Activated naive CD4-positive, alpha-beta T cell treated with anti-CD3 and anti-CD28 coated beads, Interleukin-2, amount 10 ng/mL, durations not matched to agents 7 days and 5 days (primary cell): Measurements from ENCODE around the gene CNST.
"Not testable (repeated sequence)": the region's sequence is repeated elsewhere in the genome, so short reads cannot be mapped to it uniquely, and the experiment has no call there.

ENCODE experiments used
- CTCF ChIA-PET: fragments of 350-600 bp; sonication (Branson Sonifier 250); formaldehyde crosslinking; loops from one replicate; lab custom pipeline; 2021; ENCODE audit warnings: antibody characterized with exemption; lab: Charles Lee
- DNase-seq: peaks from one replicate; pipeline ENCODE4 v3.0.0-alpha.2; 2020
- H3K27ac Mint-ChIP-seq: one replicate; pipeline ENCODE4 v1.8.0; 2021; ENCODE audit warnings: mild to moderate bottlenecking, moderate library complexity, mixed read lengths
- H3K27me3 Mint-ChIP-seq: one replicate; pipeline ENCODE4 v1.8.0; 2021; ENCODE audit warnings: mild to moderate bottlenecking, mixed read lengths
- H3K36me3 Mint-ChIP-seq: one replicate; pipeline ENCODE4 v1.8.0; 2021; ENCODE audit warnings: mixed read lengths
- H3K4me1 Mint-ChIP-seq: one replicate; pipeline ENCODE4 v1.8.0; 2021; ENCODE audit warnings: mixed read lengths
- H3K4me3 Mint-ChIP-seq: one replicate; pipeline ENCODE4 v1.8.0; 2021; ENCODE audit warnings: mild to moderate bottlenecking, moderate library complexity, mixed read lengths
- H3K9me3 Mint-ChIP-seq: one replicate; pipeline ENCODE4 v1.8.0; 2021; ENCODE audit warnings: mixed read lengths

Gene CNST

DNA sequence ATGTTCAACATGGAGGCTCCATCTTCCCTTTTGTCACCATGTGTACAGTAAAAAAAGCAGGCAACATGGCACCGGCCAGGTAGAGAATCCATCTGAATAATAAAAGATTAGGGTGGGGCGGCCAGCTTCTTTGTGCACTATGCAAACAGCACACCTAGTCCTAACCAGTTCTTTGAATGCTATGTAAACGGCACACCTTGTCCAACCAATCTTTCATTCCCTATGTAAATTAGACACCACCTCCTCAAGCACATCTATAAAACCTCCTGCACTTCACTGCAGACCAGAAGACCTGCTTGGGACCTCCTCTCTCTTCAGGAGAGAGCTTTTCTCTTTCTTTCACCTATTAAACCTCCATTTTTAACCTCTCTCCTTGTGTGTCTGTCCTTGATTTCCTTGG, 28.4 kb upstream of the CNST start:
- peaks cover 7% of the 10 kb centered on the region for H3K27me3 Mint-ChIP-seq
- no peaks in the 10 kb centered on the region for H3K4me1 Mint-ChIP-seq
- H3K4me3 Mint-ChIP-seq, result no peak overlapping the region
- H3K9me3 Mint-ChIP-seq, result no peaks in the 10 kb centered on the region
- DNase-seq, result no peak
- H3K27ac Mint-ChIP-seq, result no peak overlapping the region
- H3K36me3 Mint-ChIP-seq, result peaks cover 10% of the 10 kb centered on the region
- CTCF ChIA-PET, result no interaction called here

DNA sequence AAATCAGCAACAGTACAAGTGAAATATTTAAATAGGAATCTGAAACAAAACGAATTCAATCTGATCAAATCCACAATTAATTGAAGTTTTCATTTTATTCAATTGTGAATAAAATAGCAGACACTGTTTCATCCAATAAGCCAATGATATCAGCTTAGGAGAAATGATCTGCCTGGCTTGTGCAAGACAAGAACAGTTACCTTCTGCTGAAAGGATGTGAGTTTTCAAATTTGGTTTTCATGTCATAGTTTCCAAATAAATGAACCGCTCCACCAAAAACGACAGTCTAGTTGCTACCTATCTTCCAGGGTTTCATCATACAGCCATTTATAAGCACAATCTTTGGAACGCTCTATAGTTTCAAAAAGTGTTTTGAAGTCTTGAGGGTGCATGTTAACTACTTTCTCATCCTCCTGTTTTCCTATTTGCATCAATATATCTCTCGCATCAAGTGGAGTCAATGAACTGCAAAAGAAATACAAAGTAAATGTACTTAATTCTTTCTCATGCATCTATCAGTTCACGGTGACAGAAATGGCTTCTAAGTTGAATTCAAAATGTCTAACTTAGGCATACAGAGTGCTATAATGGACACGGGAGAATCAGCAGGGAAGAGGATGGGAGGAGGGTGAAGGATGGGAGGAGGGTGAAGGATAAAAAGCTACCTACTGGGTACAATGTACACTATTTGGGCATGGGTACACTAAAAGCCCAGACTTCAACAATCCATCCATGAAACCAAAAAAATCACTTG, 25.3 kb upstream of the CNST start:
- H3K4me1 Mint-ChIP-seq, result no peaks in the 10 kb centered on the region
- H3K36me3 Mint-ChIP-seq, result peaks cover 20% of the 10 kb centered on the region

DNA sequence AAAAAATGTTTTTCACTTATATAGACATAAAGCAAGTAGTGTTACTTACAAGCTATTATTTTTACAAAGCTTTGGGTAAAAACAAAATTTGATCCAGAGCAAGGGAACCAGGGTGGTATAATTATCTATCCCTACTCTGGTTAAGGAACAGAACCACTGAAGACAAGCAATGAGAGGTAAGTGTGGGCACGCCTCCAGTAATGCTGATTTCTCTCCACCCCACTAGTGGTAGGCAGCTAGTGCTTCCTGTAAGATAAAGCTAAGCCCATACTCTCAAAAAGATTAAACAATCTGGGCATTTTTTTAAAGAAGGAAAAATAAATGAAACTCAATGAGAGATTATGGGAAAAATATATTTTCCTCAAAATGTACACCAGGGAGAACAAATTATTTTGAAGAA, 22.3 kb upstream of the CNST start:
- H3K9me3 Mint-ChIP-seq, result no peaks in the 10 kb centered on the region
- no peak for DNase-seq
- H3K4me1 Mint-ChIP-seq, result no peaks in the 10 kb centered on the region
- no peaks in the 10 kb centered on the region for H3K27me3 Mint-ChIP-seq
- no peak overlapping the region for H3K27ac Mint-ChIP-seq
- CTCF ChIA-PET, result no interaction called here
- no peak overlapping the region for H3K4me3 Mint-ChIP-seq
- H3K36me3 Mint-ChIP-seq, result peaks cover 27% of the 10 kb centered on the region

More for the DNA sequence above, 25.3 kb upstream of the CNST start:
- no peaks in the 10 kb centered on the region for H3K27me3 Mint-ChIP-seq
- CTCF ChIA-PET, result no interaction called here
- H3K4me3 Mint-ChIP-seq, result no peak overlapping the region
- no peaks in the 10 kb centered on the region for H3K9me3 Mint-ChIP-seq
- DNase-seq, result no peak
- H3K27ac Mint-ChIP-seq, result no peak overlapping the region

DNA sequence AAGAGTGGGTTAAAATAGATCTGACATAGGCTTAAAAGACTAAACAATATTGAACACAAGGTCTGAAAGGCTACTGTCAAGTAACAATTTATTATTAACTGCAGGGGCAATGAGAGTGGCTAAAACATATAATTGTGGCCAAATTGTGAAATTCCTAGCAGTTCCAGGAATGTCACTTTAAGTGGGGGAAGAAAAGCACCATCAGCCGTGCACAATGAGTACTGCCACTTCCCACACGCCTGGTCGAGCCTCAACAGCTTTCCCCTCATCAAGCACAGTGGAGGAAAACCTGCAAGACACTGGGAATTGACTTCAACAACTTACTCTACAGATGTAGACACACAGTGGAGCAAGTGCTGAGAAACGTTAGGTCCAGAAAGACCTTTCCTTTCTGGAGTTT, 16.6 kb upstream of the CNST start:
- Mint-ChIP-seq H3K36me3 (peaks cover 34% of the 10 kb centered on the region), H3K27ac (no peak overlapping the region), H3K4me3 (no peak overlapping the region), H3K27me3 (no peaks in the 10 kb centered on the region), H3K9me3 (no peaks in the 10 kb centered on the region), H3K4me1 (no peaks in the 10 kb centered on the region)
- CTCF ChIA-PET, result no interaction called here
- no peak for DNase-seq

DNA sequence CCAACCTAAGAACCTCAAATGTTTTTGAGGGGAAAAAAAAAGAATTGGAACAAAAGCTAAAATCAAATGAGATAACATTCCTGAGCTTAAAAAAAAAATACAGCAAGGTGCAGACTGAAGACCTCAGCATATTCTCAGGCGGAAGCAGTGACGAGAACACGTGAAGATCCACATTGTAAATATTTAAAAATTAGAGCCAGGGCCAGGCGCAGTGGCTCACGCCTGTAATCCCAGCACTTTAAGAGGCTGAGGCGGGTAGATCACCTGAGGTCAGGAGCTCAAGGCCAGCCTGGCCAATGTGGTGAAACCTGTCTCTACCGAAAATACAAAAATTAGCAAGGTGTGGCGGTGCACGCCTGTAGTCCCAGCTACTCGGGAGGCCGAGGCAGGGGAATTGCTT, 15.9 kb upstream of the CNST start:
- DNase-seq, result no peak
- Mint-ChIP-seq H3K36me3 (peaks cover 39% of the 10 kb centered on the region), H3K4me1 (no peaks in the 10 kb centered on the region), H3K27ac (no peak overlapping the region), H3K4me3 (no peak overlapping the region), H3K9me3 (no peaks in the 10 kb centered on the region), H3K27me3 (no peaks in the 10 kb centered on the region)
- CTCF ChIA-PET, result interaction anchor here (0.7 kb wide), 1 partner anchor 137 kb away, joined by 3 read pairs; no protein-coding TSS in a partner anchor

DNA sequence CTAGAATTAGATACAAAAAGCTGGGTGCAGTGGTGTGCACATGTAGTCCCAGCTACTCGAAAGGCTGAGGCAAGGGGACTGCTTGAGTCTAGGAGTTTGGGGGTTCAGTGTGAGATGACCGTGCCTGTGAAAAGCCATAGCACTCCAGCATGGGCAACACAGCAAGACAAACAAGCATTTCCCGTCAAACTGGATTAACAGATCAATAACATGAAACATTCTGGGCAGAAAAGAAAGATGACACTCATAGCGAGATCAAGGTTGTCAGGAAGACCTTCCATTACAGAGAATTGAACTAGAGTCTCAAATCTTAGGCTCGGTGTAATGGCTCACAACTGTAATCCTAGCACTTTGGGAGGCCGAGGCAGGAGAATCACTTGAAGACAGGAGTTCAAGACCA, 14.1 kb upstream of the CNST start:
- Mint-ChIP-seq H3K36me3 (peaks cover 43% of the 10 kb centered on the region), H3K4me3 (no peak overlapping the region), H3K27ac (no peak overlapping the region), H3K9me3 (no peaks in the 10 kb centered on the region), H3K27me3 (no peaks in the 10 kb centered on the region), H3K4me1 (no peaks in the 10 kb centered on the region)
- CTCF ChIA-PET, result no interaction called here
- no peak for DNase-seq

DNA sequence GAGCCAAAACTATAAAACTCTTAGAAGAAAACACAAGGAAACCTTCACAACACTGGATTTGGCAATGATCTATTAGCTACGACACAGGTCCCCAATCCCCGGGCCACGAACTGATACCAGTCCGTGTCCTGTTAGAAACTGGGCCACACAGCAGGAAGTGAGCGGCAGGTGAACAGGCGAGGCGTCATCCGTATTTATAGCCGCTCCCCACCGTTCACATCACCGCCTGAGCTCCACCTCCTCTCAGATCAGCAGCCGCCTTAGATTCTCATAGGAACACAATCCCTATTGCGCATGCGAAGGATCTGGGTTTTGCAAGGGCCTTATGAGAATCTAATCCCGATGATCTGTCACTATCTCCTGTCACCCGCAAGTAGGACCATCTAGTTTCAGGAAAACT, 12.1 kb upstream of the CNST start:
- Mint-ChIP-seq H3K9me3 (no peaks in the 10 kb centered on the region), H3K27ac (no peak overlapping the region), H3K4me1 (no peaks in the 10 kb centered on the region), H3K36me3 (peaks cover 44% of the 10 kb centered on the region), H3K27me3 (no peaks in the 10 kb centered on the region), H3K4me3 (no peak overlapping the region)
- CTCF ChIA-PET, result no interaction called here
- no peak for DNase-seq

DNA sequence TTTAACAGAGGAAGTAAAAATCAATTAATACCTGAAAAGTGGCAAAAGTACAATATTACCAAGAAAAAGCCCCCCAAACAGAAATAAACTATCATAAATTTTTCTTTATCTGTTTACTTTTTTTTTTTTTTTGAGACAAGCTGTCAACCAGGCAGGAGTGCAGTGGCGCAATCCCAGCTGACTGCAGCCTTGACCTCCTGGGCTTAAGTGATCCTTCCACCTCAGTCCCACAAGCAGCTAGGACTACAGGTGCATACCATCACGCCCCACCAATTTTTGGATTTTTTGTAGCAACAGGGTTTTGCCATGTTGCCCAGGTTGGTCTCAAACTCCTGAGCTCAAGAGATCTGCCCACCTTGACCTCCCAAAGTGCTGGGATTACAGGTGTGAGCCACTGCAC, 8.2 kb upstream of the CNST start:
- H3K27me3 Mint-ChIP-seq, result no peaks in the 10 kb centered on the region
- no peaks in the 10 kb centered on the region for H3K4me1 Mint-ChIP-seq
- CTCF ChIA-PET, result interaction anchor here (1.0 kb wide), 1 partner anchor 60 kb away, joined by 4 read pairs; no protein-coding TSS in a partner anchor
- H3K4me3 Mint-ChIP-seq, result no peak overlapping the region
- DNase-seq, result no peak
- H3K9me3 Mint-ChIP-seq, result no peaks in the 10 kb centered on the region
- H3K27ac Mint-ChIP-seq, result no peak overlapping the region
- H3K36me3 Mint-ChIP-seq, result peaks cover 43% of the 10 kb centered on the region

DNA sequence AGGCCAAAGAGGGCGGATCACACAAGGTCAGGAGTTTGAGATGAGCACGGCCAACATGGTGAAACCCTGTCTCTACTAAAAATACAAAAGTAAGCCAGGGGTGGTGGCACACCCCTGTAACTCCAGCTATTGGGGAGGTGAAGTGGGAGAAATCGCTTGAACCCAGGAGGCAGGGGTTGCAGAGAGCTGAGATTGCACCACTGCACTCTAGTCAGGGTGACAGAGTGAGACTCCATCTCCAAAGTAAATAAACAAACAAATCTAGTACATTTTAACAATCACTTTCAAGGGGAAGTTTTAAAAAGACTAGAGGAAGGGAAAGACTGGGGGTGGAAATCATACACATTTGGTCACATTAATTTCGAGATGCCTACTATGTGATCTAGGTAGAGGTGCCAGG, 6.9 kb upstream of the CNST start:
- Mint-ChIP-seq H3K27me3 (no peaks in the 10 kb centered on the region), H3K4me3 (no peak overlapping the region), H3K27ac (no peak overlapping the region), H3K36me3 (peaks cover 37% of the 10 kb centered on the region), H3K9me3 (no peaks in the 10 kb centered on the region), H3K4me1 (peaks cover 6% of the 10 kb centered on the region)
- DNase-seq, result no peak
- CTCF ChIA-PET, result no interaction called here

DNA sequence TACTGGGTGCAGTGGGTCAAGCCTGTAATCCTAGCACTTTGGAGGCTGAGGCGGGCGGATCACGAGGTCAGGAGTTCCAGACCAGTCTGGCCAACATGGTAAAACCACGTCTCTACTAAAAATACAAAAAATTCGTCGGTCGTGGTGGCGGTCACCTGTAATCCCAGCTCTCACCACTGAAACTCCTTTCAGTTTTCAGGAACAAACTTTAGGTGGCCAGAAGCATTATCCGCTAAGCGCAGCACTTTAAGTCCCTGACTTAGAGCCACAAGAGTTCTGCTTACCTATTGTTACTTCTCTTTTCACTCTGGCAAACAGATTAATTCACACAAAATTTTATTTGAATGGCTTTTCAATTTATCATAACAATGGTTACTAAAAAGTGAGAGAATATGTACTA, 5.4 kb upstream of the CNST start:
- H3K9me3 Mint-ChIP-seq, H3K4me3 Mint-ChIP-seq, DNase-seq, CTCF ChIA-PET, H3K27ac Mint-ChIP-seq, H3K27me3 Mint-ChIP-seq: not testable (repeated sequence)
- peaks cover 32% of the 10 kb centered on the region for H3K36me3 Mint-ChIP-seq
- peaks cover 21% of the 10 kb centered on the region for H3K4me1 Mint-ChIP-seq

DNA sequence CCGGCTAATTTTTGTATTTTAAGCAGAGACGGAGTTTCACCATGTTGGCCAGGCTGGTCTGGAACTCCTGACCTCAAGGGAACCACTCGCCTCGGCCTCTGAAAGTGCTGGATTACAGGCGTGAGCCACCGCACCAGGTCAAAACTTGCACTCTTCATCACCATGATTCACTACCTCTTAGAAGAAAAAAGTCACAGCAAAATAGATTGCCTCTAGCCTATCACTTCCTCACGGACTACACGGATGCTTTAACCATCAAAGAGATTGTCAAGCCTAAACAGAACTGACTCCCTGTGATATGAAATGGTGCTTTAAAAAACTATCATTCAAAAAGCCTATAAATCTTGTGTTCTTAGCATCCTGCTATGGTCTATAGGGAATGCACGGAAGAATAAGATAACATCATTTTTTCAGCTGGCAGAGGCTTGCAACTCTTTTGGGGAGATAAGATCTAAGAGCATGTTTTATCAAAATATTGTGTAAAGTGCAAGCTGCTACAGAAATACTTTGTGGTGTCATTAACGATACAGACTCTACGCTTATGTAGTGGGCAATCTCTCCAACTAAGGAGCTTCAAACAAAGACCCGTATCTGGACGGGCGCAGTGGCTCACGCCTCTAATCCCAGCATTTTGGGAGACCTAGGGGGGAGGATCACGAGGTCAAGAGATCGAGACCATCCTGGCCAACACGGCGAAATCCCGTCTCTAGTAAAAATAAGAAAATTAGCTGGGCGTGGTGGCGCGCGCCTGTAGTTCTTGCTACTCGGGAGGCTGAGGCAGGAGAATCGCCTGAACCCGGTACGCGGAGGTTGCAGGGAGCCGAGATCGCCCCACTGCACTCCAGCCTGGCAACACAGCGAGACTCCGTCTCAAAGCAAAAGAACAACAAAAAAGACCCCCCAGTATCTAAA, 1.2 kb upstream of the CNST start:
- CTCF ChIA-PET, result interaction anchor here (1.1 to 1.2 kb wide), 2 partner anchors 64 to 125 kb away, joined by 3 read pairs; no protein-coding TSS in a partner anchor
- H3K9me3 Mint-ChIP-seq, result no peaks in the 10 kb centered on the region
- H3K27ac Mint-ChIP-seq, result peak overlapping the region; percentile 99
- peaks cover 20% of the 10 kb centered on the region for H3K36me3 Mint-ChIP-seq
- peak; percentile 25 for DNase-seq
- peak overlapping the region; percentile 98 for H3K4me3 Mint-ChIP-seq
- peaks cover 46% of the 10 kb centered on the region for H3K4me1 Mint-ChIP-seq
- no peaks in the 10 kb centered on the region for H3K27me3 Mint-ChIP-seq

DNA sequence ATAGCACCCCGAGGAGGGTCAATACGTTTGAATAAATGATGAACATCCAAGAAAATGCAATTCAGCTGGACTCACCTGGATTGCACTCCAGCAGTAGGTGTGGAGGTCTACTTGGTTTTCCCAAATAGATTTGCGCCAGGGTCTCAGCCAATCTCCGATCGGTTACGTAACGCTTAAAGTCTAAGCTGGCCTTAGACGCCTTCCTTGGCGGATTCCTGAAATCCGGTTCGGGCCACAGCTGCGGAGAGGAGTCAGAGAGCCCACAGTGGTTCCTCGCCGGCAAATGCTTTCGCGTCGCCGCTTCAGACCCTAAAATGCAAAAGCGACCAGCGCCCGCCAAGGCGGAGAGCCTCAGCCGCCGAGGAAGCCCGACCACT, 517 bp upstream of the CNST start:
- Mint-ChIP-seq H3K4me1 (peaks cover 52% of the 10 kb centered on the region), H3K27ac (peak overlapping the region; percentile 99), H3K36me3 (peaks cover 18% of the 10 kb centered on the region), H3K27me3 (no peaks in the 10 kb centered on the region), H3K4me3 (peak overlapping the region; percentile 98), H3K9me3 (no peaks in the 10 kb centered on the region)
- CTCF ChIA-PET, result interaction anchor here (1.1 to 1.2 kb wide), 2 partner anchors 63 to 124 kb away, joined by 3 read pairs; no protein-coding TSS in a partner anchor
- no peak for DNase-seq

DNA sequence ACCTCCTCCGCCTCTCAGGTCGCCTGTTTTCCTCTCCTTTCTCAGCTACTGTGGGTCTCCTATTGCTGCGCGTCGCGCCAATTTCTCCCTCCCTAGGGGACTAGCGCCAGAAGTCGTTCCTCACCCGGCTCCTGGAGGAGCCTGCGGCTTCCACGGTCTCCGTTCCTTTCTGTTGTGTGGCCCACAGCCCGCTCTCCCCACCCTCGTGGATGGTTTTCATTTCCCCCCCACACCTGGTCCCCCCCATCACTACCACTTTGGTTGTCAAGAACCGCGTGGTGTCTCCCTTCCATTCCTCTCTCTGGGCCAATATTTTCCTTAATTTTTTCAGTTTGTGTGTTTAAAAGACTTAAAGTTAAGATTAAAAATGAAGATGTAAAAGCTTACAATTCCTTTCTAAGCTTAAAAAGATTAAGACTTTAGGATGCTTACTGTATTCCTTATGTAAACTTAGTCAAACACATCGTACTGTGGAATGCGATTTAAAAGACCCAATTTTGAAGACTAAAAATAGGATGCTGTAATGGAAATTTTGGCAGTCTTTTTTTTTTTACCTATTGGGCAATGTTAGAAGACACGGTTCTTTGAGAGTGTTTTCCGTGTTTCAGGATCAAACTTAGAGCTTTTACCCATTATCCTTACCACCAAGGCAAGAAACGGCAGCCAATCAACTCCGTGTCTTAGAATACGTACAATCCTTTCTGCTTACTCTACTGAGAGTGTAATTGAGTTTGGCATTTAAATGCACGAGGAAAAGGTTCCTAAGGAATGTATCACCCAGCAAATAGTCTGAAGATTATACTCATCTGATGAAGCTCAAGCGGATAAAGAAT, 773 bp downstream of the CNST start:
- Mint-ChIP-seq H3K4me1 (peaks cover 64% of the 10 kb centered on the region), H3K36me3 (peaks cover 18% of the 10 kb centered on the region), H3K4me3 (peak overlapping the region; percentile 98), H3K27me3 (no peaks in the 10 kb centered on the region), H3K9me3 (peaks cover 1% of the 10 kb centered on the region), H3K27ac (peak overlapping the region; percentile 99)
- DNase-seq, result no peak
- CTCF ChIA-PET, result no interaction called here
